Liver (tissue), 9 donors: Measurements from ENCODE around the gene RBMS3. TPM values are rescaled to one million over a fixed set of nuclear protein-coding genes. Genes with fewer than 3 reads are reported as not detected.

Source experiments
- DNase-seq: peaks from one replicate; pipeline ENCODE4 v3.0.0-alpha.2; 2017; ENCODE audit warnings: low spot score
- H3K27ac ChIP-seq, 2 donors: one replicate each; pipeline ENCODE4 v1.7.0; 2013; ENCODE audit warnings: inconsistent platforms in 2 of 2, low read length in 2 of 2, control low read depth in 1 of 2, low read depth in 1 of 2, mild to moderate bottlenecking in 1 of 2
- H3K27me3 ChIP-seq, 4 donors: one replicate each; pipeline versions ENCODE4 v1.6.1 to v1.7.0; 2013; ENCODE audit warnings: low read length in 3 of 4, inconsistent platforms in 1 of 4, mild to moderate bottlenecking in 1 of 4, moderate library complexity in 1 of 4; ENCODE audit not compliant: control insufficient read depth in 4 of 4, insufficient read depth in 4 of 4
- H3K36me3 ChIP-seq, 4 donors: one replicate each; pipeline versions ENCODE4 v1.6.1 to v1.7.0; 2013; ENCODE audit warnings: low read length in 3 of 4, mild to moderate bottlenecking in 3 of 4, low read depth in 1 of 4, moderate library complexity in 1 of 4; ENCODE audit not compliant: control insufficient read depth in 4 of 4, insufficient read depth in 3 of 4
- H3K4me1 ChIP-seq, 4 donors: one replicate each; pipeline versions ENCODE4 v1.6.1 to v1.7.0; 2013; ENCODE audit warnings: low read length in 3 of 4, mild to moderate bottlenecking in 3 of 4, moderate library complexity in 1 of 4; ENCODE audit not compliant: control insufficient read depth in 4 of 4, insufficient read depth in 4 of 4
- H3K4me3 ChIP-seq, 3 donors: one replicate each; pipeline versions ENCODE4 v1.6.1 to v1.7.0; 2013; ENCODE audit warnings: low read length in 3 of 3, control low read depth in 1 of 3, low read depth in 1 of 3, mild to moderate bottlenecking in 1 of 3
- H3K9ac ChIP-seq, 2 donors: one replicate each; pipeline ENCODE4 v1.7.0; 2013; ENCODE audit warnings: low read length in 2 of 2, mild to moderate bottlenecking in 2 of 2, moderate library complexity in 2 of 2, control low read depth in 1 of 2, low read depth in 1 of 2
- H3K9me3 ChIP-seq, 4 donors: one replicate each; pipeline versions ENCODE4 v1.6.1 to v1.7.0; 2013; ENCODE audit warnings: low read length in 3 of 4; ENCODE audit not compliant: control insufficient read depth in 4 of 4
- EGR1 ChIP-seq, 2 donors: IDR thresholded peaks; 2 replicates each; pipeline ENCODE4 v1.6.1; 2016 to 2018; ENCODE audit warnings: antibody characterized with exemption in 2 of 2, low read depth in 2 of 2
- FOXA1 ChIP-seq: IDR thresholded peaks from 2 replicates; pipeline ENCODE4 v1.6.1; 2016; ENCODE audit warnings: antibody characterized with exemption
- FOXA2 ChIP-seq: IDR thresholded peaks from 2 replicates; pipeline ENCODE4 v1.6.1; 2016; ENCODE audit warnings: antibody characterized with exemption
- GABPA ChIP-seq, 2 donors: IDR thresholded peaks in 1 of 2; conservative IDR thresholded peaks in 1 of 2; 2 replicates each; pipeline ENCODE4 v1.6.1; 2016; ENCODE audit warnings: antibody characterized with exemption in 2 of 2, mild to moderate bottlenecking in 1 of 2, moderate library complexity in 1 of 2
- HNF4A ChIP-seq, 2 donors: conservative IDR thresholded peaks; 2 replicates each; pipeline ENCODE4 v1.6.1; 2016; ENCODE audit warnings: antibody characterized with exemption in 2 of 2, mild to moderate bottlenecking in 2 of 2
- HNF4G ChIP-seq: IDR thresholded peaks from 2 replicates; pipeline ENCODE4 v1.6.1; 2016; ENCODE audit warnings: antibody characterized with exemption
- JUND ChIP-seq, 2 donors: IDR thresholded peaks; 2 replicates each; pipeline ENCODE4 v1.6.1; 2016; ENCODE audit warnings: antibody characterized with exemption in 2 of 2
- NR2F2 ChIP-seq: IDR thresholded peaks from 2 replicates; pipeline ENCODE4 v1.6.1; 2016; ENCODE audit warnings: antibody characterized with exemption
- RAD21 ChIP-seq, 2 donors: IDR thresholded peaks; 2 replicates each; pipeline ENCODE4 v1.6.1; 2016; ENCODE audit warnings: antibody characterized with exemption in 2 of 2, mild to moderate bottlenecking in 2 of 2
- RXRA ChIP-seq, 2 donors: IDR thresholded peaks; 2 replicates each; pipeline ENCODE4 v1.6.1; 2017 to 2018; ENCODE audit warnings: antibody characterized with exemption in 2 of 2, mild to moderate bottlenecking in 1 of 2
- SP1 ChIP-seq: IDR thresholded peaks from 2 replicates; pipeline ENCODE4 v1.6.1; 2018; ENCODE audit warnings: antibody characterized with exemption, mild to moderate bottlenecking
- TAF1 ChIP-seq: conservative IDR thresholded peaks from 2 replicates; pipeline ENCODE4 v1.6.1; 2016; ENCODE audit warnings: antibody characterized with exemption, mild to moderate bottlenecking
- YY1 ChIP-seq: IDR thresholded peaks from 2 replicates; pipeline ENCODE4 v1.6.1; 2016; ENCODE audit warnings: antibody characterized with exemption, mild to moderate bottlenecking
- WGBS: extraction: QIAGEN DNeasy Blood & Tissue Kit; methylation state at CpG from one replicate; pipeline ENCODE4 v1.1.7; 2013; 5-methylcytosine and 5-hydroxymethylcytosine counted together
- polyA plus RNA-seq, 2 donors: library from polyadenylated mRNA; stranded (reverse) in 1 of 2; unstranded in 1 of 2; fragments of 200-250 nt in 1 of 2; fragments of >200 nt in 1 of 2; fragmentation: Nextera tagmentation in 1 of 2; extraction: Ambion mirVana in 1 of 2; gene quantifications; one replicate each; pipeline versions ENCODE4 v1.2.1 to v1.2.3, GENCODE V29; 2013 to 2015
- total RNA-seq, 2 donors: library from RNA; depleted of rRNA; stranded (reverse); fragments of >200 nt; gene quantifications; one replicate each; pipeline ENCODE4 v1.2.3, GENCODE V29; 2014
- TF ChIP-seq, protein P1 (sequence below): IDR thresholded peaks from 2 replicates; pipeline ENCODE4 v1.6.1; 2016; ENCODE audit warnings: antibody characterized with exemption, mild to moderate bottlenecking
- TF ChIP-seq, protein P2 (sequence below): IDR thresholded peaks from 2 replicates; pipeline ENCODE4 v1.6.1; 2016; ENCODE audit warnings: antibody characterized with exemption
- TF ChIP-seq, protein P3 (sequence below): IDR thresholded peaks from 2 replicates; pipeline ENCODE4 v1.6.1; 2016; ENCODE audit warnings: antibody characterized with exemption
- TF ChIP-seq, protein P4 (sequence below): fragments of 150-350 bp; IDR thresholded peaks from 2 replicates; pipeline ENCODE4 v1.5.1; 2017; ENCODE audit warnings: improper control_type of control experiment, low read depth, low read length; ENCODE audit not compliant: missing input control
- TF ChIP-seq, protein P5 (sequence below): IDR thresholded peaks from 2 replicates; pipeline ENCODE4 v1.6.1; 2016; ENCODE audit warnings: antibody characterized with exemption
- donor health status: healthy.
- donor health status: healthy.
- donor health status: healthy.
- donor health status: healthy.
- donor health status: healthy.

Gene RBMS3
- total and polyA plus RNA-seq, 4 donors = 1.2 to 14.9 (median 9.3) TPM

DNA sequence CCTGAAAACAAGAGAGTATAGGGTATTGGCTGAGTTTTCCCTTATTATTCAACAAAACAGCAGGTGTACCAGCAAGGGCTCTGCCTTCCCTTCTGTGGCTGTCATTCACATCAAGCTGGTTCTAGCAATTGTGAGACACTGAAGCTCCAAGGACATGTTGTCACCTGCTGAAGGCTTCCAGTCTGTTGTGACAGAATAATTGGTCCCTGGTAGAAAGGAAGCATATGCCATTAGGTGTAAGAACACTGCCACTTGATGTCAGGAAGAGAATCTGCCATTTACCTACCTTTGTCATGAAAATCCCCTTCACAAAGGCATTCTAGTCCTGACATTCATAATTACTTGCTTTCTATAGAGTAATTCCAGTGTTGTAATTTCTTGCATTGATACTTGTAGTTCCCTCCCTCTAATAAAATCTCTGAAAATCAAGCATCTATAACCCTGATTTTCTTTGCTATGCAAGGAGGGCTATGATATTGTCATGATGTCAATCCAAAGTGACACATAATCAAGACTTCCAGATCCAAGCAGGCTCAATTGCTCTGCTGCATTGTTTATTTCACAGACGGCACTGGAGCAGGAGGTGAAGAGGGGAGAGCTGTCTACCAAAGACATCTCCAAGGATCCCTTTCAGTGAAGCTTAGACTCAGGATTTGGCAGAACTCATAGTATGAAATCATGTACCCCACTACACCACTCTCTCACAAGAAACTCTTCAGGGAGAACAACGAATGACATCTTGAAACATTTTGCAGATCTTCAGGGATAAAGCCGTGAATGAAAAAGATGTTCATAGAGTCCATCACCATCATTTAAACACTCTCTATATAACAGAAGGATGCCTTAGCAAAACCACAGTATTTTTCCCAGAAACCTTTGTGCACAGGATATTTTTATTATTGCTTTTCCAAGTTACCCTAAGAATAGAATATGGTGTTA, 425.3 kb downstream of the RBMS3 start:
- H3K9me3 ChIP-seq = peaks cover 0 to 5% (median 1%) of the 10 kb centered on the region in 4 donors
- H3K36me3 ChIP-seq = peaks cover 0 to 4% (median 0%) of the 10 kb centered on the region in 4 donors
- no peak for TF ChIP-seq HNF4A (conservative IDR thresholded peaks at IDR 0.05)
- no peak for TF ChIP-seq HNF4G
- TF ChIP-seq RAD21 (IDR thresholded peaks at IDR 0.05) = no peak
- TF ChIP-seq NR2F2 = no peak
- TF ChIP-seq, protein P1, sequence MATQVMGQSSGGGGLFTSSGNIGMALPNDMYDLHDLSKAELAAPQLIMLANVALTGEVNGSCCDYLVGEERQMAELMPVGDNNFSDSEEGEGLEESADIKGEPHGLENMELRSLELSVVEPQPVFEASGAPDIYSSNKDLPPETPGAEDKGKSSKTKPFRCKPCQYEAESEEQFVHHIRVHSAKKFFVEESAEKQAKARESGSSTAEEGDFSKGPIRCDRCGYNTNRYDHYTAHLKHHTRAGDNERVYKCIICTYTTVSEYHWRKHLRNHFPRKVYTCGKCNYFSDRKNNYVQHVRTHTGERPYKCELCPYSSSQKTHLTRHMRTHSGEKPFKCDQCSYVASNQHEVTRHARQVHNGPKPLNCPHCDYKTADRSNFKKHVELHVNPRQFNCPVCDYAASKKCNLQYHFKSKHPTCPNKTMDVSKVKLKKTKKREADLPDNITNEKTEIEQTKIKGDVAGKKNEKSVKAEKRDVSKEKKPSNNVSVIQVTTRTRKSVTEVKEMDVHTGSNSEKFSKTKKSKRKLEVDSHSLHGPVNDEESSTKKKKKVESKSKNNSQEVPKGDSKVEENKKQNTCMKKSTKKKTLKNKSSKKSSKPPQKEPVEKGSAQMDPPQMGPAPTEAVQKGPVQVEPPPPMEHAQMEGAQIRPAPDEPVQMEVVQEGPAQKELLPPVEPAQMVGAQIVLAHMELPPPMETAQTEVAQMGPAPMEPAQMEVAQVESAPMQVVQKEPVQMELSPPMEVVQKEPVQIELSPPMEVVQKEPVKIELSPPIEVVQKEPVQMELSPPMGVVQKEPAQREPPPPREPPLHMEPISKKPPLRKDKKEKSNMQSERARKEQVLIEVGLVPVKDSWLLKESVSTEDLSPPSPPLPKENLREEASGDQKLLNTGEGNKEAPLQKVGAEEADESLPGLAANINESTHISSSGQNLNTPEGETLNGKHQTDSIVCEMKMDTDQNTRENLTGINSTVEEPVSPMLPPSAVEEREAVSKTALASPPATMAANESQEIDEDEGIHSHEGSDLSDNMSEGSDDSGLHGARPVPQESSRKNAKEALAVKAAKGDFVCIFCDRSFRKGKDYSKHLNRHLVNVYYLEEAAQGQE = no peak
- TF ChIP-seq, protein P2, sequence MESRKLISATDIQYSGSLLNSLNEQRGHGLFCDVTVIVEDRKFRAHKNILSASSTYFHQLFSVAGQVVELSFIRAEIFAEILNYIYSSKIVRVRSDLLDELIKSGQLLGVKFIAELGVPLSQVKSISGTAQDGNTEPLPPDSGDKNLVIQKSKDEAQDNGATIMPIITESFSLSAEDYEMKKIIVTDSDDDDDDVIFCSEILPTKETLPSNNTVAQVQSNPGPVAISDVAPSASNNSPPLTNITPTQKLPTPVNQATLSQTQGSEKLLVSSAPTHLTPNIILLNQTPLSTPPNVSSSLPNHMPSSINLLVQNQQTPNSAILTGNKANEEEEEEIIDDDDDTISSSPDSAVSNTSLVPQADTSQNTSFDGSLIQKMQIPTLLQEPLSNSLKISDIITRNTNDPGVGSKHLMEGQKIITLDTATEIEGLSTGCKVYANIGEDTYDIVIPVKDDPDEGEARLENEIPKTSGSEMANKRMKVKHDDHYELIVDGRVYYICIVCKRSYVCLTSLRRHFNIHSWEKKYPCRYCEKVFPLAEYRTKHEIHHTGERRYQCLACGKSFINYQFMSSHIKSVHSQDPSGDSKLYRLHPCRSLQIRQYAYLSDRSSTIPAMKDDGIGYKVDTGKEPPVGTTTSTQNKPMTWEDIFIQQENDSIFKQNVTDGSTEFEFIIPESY = no peak
- TF ChIP-seq FOXA1 = no peak
- TF ChIP-seq, protein P3, sequence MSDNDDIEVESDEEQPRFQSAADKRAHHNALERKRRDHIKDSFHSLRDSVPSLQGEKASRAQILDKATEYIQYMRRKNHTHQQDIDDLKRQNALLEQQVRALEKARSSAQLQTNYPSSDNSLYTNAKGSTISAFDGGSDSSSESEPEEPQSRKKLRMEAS = no peak
- TF ChIP-seq, protein P4, sequence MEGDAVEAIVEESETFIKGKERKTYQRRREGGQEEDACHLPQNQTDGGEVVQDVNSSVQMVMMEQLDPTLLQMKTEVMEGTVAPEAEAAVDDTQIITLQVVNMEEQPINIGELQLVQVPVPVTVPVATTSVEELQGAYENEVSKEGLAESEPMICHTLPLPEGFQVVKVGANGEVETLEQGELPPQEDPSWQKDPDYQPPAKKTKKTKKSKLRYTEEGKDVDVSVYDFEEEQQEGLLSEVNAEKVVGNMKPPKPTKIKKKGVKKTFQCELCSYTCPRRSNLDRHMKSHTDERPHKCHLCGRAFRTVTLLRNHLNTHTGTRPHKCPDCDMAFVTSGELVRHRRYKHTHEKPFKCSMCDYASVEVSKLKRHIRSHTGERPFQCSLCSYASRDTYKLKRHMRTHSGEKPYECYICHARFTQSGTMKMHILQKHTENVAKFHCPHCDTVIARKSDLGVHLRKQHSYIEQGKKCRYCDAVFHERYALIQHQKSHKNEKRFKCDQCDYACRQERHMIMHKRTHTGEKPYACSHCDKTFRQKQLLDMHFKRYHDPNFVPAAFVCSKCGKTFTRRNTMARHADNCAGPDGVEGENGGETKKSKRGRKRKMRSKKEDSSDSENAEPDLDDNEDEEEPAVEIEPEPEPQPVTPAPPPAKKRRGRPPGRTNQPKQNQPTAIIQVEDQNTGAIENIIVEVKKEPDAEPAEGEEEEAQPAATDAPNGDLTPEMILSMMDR = no peak
- no peak for TF ChIP-seq GABPA (IDR thresholded peaks at IDR 0.05 in 1 of 2, conservative IDR thresholded peaks at IDR 0.05 in 1 of 2)
- TF ChIP-seq, protein P5, sequence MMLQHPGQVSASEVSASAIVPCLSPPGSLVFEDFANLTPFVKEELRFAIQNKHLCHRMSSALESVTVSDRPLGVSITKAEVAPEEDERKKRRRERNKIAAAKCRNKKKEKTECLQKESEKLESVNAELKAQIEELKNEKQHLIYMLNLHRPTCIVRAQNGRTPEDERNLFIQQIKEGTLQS = no peak
- TF ChIP-seq TAF1 = no peak
- TF ChIP-seq JUND (IDR thresholded peaks at IDR 0.05) = no peak
- TF ChIP-seq EGR1 (IDR thresholded peaks at IDR 0.05; ENCODE audit: low read depth in 2 of 2) = no peak
- no peak for TF ChIP-seq YY1
- no peak for TF ChIP-seq FOXA2
- TF ChIP-seq RXRA (IDR thresholded peaks at IDR 0.05) = no peak
- TF ChIP-seq SP1 = no peak
- H3K4me3 ChIP-seq = no peak overlapping the region
- H3K27ac ChIP-seq = no peak overlapping the region
- DNase-seq = no peak
- 72% methylated on average over 3 of the region's 3 CpGs for WGBS
- no peak overlapping the region for H3K9ac ChIP-seq
- H3K27me3 ChIP-seq = no peaks in the 10 kb centered on the region
- H3K4me1 ChIP-seq = no peaks in the 10 kb centered on the region
